Lower leg skin (tissue), 3 donors: ENCODE measurements around the gene C10orf71.

Experiments used
- CTCF ChIP-seq, 3 donors: fragments of 450-650 bp; IDR thresholded peaks; one replicate each; pipeline ENCODE4 v1.5.1; 2016; ENCODE audit warnings: antibody characterized with exemption in 3 of 3, mild to moderate bottlenecking in 3 of 3, moderate library complexity in 2 of 3
- POLR2A ChIP-seq, 2 donors: fragments of 450-650 bp; IDR thresholded peaks; one replicate each; pipeline ENCODE4 v1.6.1; 2016 to 2017; ENCODE audit warnings: antibody characterized with exemption in 2 of 2, mild to moderate bottlenecking in 1 of 2, moderate library complexity in 1 of 2

GRCh38 chr10:49323896-49324270 lies 24.9 kb downstream of the C10orf71 start:
- TF ChIP-seq POLR2A (IDR thresholded peaks at IDR 0.05) (no peak), CTCF (IDR thresholded peaks at IDR 0.05) (no peak)
